Hepatocyte (in vitro differentiated cells): ENCODE measurements around the gene DRAXIN.

Experiments used
- EZH2 ChIP-seq: fragments of 200-600 bp; sonication (generic); IDR thresholded peaks from 2 replicates; pipeline ENCODE4 v1.6.1; 2016; ENCODE audit warnings: antibody characterized with exemption, mild to moderate bottlenecking, borderline replicate concordance
- TF ChIP-seq, protein P1 (sequence below): fragments of 200-600 bp; sonication (generic); IDR thresholded peaks from 2 replicates; pipeline ENCODE4 v1.5.1; 2016; ENCODE audit warnings: antibody characterized with exemption, mild to moderate bottlenecking; ENCODE audit not compliant: poor library complexity

DNA sequence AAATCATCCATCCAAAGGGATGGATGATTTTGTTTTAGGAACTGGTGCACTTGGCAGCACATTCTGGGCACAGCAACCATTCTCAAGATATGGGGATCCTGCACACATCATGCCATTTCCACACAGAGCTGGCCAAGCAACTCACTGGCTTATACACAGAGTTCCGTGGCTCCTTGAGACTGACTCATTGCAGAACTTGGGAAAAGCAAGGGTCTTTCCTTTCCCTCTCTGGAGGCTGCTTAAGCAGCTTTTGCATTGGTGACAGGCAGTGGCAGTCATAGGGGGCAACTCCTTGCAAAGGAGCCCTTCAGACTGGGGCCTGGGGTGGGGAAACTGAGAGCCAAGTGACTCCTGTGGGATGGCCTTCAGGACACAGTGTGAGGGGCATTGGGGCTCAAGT is 8.7 kb upstream of the DRAXIN start:
- TF ChIP-seq, protein P1, sequence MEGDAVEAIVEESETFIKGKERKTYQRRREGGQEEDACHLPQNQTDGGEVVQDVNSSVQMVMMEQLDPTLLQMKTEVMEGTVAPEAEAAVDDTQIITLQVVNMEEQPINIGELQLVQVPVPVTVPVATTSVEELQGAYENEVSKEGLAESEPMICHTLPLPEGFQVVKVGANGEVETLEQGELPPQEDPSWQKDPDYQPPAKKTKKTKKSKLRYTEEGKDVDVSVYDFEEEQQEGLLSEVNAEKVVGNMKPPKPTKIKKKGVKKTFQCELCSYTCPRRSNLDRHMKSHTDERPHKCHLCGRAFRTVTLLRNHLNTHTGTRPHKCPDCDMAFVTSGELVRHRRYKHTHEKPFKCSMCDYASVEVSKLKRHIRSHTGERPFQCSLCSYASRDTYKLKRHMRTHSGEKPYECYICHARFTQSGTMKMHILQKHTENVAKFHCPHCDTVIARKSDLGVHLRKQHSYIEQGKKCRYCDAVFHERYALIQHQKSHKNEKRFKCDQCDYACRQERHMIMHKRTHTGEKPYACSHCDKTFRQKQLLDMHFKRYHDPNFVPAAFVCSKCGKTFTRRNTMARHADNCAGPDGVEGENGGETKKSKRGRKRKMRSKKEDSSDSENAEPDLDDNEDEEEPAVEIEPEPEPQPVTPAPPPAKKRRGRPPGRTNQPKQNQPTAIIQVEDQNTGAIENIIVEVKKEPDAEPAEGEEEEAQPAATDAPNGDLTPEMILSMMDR, result no peak
- no peak for TF ChIP-seq EZH2
